T-helper 2 cell treated with Interferon-gamma antibody and Interleukin-4, amounts not matched to agents 100 ng/mL and 5 ng/mL, for 36 hours (primary cell): ENCODE results near the gene SGIP1. TPM values are rescaled to one million over a fixed set of nuclear protein-coding genes. Genes with fewer than 3 reads are reported as not detected.
"Not testable (repeated sequence)": the region's sequence is repeated elsewhere in the genome, so short reads cannot be mapped to it uniquely, and the experiment has no call there.

Source experiments
- intact Hi-C: fragments of 100-400 bp; cut with micrococcal nuclease; formaldehyde crosslinking; loops from one replicate; pipeline ENCODE4 v1.15.1; 2023
- total RNA-seq: library from RNA; stranded (reverse); gene quantifications from 2 replicates; pipeline ENCODE4 v1.2.3, GENCODE V29; 2022

SGIP1 gene
- total RNA-seq, 1 donor from 2014 or later = not detected

- intact Hi-C loops = loop anchor here (5.0 to 10.0 kb wide), 2 partner anchors 473 to 771 kb away; no protein-coding TSS in a partner anchor
These were observed 194.1 kb downstream of the SGIP1 start for GRCh38 chr1:66728021-66728420.

GRCh38 chr1:66728716-66729115, 194.8 kb downstream of the SGIP1 start:
- intact Hi-C loops = loop anchor here (5.0 to 10.0 kb wide), 2 partner anchors 474 to 771 kb away; no protein-coding TSS in a partner anchor

- intact Hi-C loops = loop anchor here (5.0 to 10.0 kb wide), 2 partner anchors 474 to 772 kb away; no protein-coding TSS in a partner anchor
These were observed 195.2 kb downstream of the SGIP1 start for GRCh38 chr1:66729119-66729518.

- intact Hi-C loops = loop anchor here (5.0 to 10.0 kb wide), 2 partner anchors 475 to 772 kb away; no protein-coding TSS in a partner anchor
These were observed 195.6 kb downstream of the SGIP1 start for GRCh38 chr1:66729523-66729922.

- intact Hi-C loops = no loop called here
These were observed 196.5 kb downstream of the SGIP1 start for GRCh38 chr1:66730462-66730861.

- intact Hi-C loops = no loop called here
These were observed 197.4 kb downstream of the SGIP1 start for GRCh38 chr1:66731170-66731865.

- intact Hi-C loops = no loop called here
These were observed 198.6 kb downstream of the SGIP1 start for GRCh38 chr1:66732407-66733166.

GRCh38 chr1:66733348-66734017, 199.5 kb downstream of the SGIP1 start:
- intact Hi-C loops = no loop called here

GRCh38 chr1:66734531-66734930, 200.6 kb downstream of the SGIP1 start:
- intact Hi-C loops = not testable (repeated sequence)

GRCh38 chr1:66737836-66738235, 203.9 kb downstream of the SGIP1 start:
- intact Hi-C loops = no loop called here

- intact Hi-C loops = no loop called here
These were observed 205.6 kb downstream of the SGIP1 start for GRCh38 chr1:66739401-66740157.

GRCh38 chr1:66745451-66745850, 211.5 kb downstream of the SGIP1 start:
- intact Hi-C loops = no loop called here

- intact Hi-C loops = no loop called here
These were observed 213.5 kb downstream of the SGIP1 start for GRCh38 chr1:66747501-66747900.

GRCh38 chr1:66750577-66750976, 216.6 kb downstream of the SGIP1 start:
- intact Hi-C loops = no loop called here

GRCh38 chr1:66751160-66751559, 217.2 kb downstream of the SGIP1 start:
- intact Hi-C loops = no loop called here

GRCh38 chr1:66752000-66752592, 218.1 kb downstream of the SGIP1 start, which contains the start of gene DYNLT5:
Gene DYNLT5 (plus strand): TSS chr1:66752459. CDS start chr1:66754659, 2,200 bp downstream.
- intact Hi-C loops = no loop called here

GRCh38 chr1:66752671-66753371, 218.9 kb downstream of the SGIP1 start:
- intact Hi-C loops = no loop called here

- intact Hi-C loops = no loop called here
These were observed 223.8 kb downstream of the SGIP1 start for GRCh38 chr1:66757722-66758240.

GRCh38 chr1:66758241-66758755, 224.3 kb downstream of the SGIP1 start:
- intact Hi-C loops = no loop called here
